Fibroblast of skin of right quadriceps (primary cell): ENCODE measurements around the gene NAV2.
A peak's percentile ranks its signal among the peaks of the same experiment; 100 is the strongest.
"Not testable (repeated sequence)": the region's sequence is repeated elsewhere in the genome, so short reads cannot be mapped to it uniquely, and the experiment has no call there.

Source experiments
- DNase-seq: peaks from one replicate; pipeline ENCODE4 v3.0.0-alpha.2; 2013

The NAV2 gene

DNA sequence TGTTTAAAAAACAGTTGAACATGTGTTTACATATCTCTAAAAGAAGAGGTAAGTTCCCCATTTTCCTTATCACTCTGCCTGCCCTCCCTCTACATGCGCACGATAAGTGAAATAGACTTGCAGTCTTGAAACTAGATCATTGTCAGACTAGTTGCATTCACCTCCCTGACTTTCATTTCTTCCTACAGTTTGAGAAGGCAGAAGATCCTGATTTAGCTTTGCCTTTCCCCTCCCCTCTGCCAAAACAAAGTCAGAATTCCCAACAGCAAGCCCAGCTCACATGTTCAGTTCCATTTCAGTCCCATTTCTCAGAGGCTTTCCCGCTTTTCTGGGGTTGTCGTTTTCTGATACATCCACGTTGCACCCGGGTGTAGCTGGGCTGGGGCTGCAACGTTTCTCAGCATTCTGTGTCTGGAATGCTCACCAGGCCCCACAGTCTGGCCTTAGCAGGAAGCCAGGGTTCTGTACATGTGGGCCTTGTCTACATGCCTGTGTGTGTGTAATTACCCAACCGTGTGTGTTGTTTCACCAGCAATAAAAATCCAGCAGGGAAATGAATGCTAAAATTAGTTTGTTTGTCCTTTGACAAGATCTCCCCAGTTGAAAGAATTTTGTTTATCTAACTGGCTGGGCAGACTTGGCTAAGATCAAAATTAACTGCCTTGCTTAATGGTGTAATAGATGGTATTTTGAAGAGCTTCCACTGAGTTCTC, 268.5 kb downstream of the NAV2 start:
- peak; percentile 88 for DNase-seq

DNA sequence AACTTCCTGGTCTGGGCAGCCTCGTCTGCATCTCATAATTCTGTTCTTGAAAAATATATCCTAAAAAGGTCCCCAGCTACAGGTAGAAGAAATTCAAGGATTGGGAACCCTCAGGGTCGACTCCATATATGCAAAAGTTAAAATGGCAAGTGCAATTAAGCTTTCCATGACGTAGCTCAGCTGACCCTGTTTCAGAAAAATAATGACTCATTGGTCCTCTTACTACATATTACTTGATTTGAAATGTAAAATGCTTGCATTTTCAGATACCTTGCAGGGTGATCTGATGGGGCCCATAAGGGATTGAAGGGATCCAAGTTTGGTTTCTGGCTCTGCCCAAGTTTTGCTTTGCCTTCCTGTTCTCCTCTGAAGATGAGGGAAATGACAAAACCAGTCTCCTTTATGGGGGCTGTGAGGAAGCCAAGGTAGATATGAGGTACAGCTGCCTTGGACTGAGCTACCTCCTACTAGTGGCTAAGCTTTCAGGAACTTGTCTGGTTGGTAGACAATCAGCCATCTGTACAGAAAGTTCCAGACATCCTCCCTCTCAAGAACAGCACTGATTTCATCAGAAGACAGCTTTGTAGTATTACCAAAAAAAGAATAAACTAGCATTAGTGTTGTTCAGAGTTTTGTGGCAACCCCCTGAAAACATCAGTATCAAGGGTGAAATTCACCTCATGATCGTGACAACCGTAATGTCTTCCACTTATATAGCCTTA, 270.3 kb downstream of the NAV2 start:
- DNase-seq: no peak

DNA sequence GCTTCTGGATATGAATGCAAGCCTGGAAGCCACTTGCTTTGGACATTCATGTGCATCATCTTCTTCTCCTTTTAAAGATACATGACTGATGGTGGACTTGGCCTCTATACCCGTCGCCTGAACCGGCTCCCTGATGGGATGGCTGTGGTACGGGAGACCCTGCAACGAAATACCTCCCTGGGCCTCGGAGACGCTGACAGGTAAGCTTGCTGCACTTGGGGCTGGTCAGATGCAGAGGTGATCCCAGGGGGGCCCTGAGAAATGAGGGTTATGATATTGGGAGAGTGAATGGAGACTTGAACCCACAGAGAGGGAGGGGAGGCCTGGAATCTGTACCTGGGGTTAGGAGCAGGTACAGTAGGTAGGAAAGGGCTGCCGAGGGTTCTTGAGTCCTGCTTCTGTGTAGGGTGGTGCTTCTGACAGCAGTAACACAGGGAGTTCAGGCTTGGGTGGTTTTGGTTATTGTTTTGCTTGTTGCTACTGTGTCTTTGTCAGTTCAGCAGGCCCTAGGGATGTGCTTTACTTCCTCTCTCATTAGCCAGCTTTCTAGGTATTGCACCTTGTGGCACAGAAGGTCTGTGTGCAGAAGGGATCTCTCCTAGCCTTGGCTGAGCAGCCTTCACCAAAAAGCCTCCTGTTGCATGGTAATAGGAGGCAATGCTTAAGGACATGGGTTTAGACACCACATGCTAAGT, 271.6 kb downstream of the NAV2 start:
- DNase-seq: no peak

DNA sequence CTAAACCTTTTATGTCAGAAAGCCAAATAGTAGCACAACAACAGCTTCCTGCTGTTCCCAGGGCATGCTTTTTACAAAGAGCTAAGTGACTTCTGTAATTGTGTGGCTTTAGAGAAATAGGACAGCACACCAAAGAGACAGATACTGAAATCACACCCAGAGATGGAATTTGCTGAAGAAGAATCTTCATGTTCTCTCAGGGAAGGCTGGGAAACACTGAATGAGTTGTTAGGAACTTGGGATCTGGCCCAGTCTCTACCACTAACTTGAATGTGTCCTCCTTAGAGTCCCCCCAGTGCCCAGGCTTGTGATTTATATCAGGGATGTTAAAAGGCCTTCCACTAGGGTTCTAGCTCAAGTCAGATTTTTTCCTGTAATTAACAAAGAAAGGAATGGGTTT, 272.5 kb downstream of the NAV2 start:
- no peak for DNase-seq

DNA sequence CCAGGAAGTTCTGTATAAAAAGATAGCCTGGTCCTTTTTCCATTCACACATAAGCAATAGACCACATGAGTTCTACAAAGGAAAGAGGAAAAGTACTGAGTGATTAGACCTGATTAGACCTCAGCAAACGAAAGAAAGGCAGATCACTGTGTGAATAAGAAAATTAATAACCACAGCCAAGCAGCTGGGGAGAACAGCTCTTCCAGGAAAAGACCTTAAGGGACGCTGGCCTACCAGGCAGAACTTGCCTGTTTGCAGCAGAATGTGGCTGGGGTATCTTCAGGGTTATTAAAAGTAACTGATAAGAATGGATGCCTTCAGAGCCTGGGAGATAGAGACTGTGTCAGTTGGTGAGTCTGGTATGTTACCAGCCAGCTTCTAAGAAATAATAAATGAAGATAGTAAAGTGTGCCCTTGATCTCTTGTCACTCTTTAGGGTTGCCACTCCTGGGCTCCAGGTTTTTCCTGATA, 274.7 kb downstream of the NAV2 start:
- DNase-seq: no peak

DNA sequence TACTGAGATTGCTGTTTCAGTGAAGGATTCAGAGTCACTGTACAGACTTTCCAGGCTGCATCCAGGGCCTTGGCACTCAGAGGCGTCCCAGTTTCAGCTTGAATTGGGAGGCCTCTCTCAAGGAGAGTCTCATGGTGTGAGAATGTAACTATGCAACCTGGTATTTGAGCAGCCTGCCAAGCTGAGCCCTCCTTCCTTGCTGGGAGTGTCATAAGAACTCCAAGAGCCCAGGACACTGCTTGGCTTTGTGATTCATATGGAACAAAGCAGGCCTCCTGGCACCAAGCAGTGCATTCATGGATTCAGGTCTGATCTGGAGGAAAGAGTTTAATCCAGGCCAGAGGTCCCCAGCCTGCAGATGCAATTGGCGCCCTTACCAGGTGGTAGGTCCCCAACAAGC, 276.0 kb downstream of the NAV2 start:
- peak; percentile 80 for DNase-seq

DNA sequence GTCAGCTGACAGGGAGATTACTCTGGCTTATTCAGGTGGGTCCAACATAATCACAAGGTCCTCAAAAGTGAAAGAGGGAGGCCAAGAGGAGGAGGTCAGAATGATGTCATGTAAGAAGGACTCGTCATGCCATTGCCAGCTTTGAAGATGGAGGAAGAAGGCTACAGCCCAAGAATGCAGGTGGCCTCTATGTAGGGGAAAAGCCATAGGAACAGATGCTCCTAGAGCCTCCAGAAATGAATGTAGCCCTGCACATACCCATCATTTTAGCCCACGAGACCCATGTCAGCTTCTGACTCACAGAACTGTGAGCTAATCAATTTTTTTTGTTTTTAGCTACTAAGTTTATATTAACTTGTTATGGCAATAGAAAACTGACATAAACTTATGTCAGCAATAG, 276.6 kb downstream of the NAV2 start:
- no peak for DNase-seq

DNA sequence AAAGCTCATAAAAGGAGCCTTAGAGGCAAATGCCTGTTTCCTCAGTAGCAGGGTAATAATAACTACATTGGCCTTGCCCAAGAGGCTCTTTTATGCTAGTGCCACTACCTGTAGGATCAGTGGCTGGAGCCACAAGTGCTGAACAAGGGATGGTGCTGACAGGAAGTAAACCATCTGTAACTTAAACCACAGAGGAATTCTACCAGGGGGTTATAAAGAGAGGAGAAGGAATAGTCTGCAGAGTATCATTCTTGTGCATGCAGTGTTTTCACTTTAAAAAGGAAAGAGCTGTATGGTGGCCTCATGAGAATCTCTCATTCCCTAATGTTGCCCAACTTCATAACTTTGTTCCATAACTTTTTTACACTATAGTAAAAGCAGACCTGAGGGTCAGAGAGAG, 279.5 kb downstream of the NAV2 start:
- no peak for DNase-seq

DNA sequence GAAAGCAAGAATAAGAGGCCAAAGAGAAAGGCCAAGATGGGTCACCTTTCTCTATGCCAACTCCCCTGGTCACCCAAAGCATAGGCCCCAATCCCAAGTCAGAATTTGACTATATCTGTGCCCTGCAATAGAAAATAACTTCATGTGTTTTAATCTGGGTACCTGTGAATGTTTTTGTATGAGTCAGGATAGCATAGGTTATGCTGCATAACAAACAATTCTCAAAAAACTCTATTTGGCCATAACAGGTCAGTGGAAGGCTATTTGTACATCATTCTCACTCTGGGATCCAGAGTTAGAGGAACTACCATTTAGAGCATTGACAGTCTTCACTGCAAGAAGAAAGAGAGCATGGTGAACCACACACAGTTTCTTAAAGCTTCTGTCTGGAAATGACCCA, 280.4 kb downstream of the NAV2 start:
- no peak for DNase-seq

DNA sequence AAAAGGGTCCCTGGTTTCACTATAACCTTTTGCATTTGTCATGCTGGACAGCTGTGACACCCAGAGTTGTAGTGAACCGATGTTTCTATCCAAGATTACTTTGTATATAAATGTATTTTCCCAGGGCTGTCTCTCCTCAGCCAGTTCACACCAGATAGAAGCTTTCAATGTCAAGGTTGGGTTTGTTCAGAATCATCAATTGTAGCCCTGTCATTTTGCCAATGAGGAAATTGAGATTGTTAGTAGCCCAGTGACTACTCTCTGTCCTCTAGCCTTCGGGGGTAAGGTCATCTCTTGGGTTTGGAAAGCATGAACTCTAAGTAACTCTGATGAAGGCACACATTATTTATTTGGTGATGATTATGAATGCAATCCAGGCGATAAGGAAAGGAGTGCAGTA, 282.0 kb downstream of the NAV2 start:
- DNase-seq: no peak

DNA sequence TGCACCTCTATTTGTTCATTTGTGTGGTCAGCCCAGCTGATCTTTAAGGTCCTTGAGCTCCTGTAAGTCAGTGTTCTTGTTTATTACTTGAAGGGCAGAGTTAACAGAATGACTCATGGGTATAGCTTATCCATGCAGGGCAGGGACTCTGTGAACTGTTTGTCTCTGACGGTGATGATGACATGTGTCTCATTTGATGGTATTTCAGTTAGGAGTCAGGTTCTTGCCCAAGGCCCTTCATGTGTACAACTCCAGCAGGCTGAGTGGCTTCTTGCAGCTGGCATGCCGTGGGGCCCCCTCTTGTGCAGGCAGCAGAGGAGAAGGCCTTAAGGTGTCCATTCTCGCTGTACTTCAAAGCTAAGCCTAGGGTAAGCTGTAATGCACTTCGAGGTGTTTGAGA, 282.5 kb downstream of the NAV2 start:
- DNase-seq: peak; percentile 53

DNA sequence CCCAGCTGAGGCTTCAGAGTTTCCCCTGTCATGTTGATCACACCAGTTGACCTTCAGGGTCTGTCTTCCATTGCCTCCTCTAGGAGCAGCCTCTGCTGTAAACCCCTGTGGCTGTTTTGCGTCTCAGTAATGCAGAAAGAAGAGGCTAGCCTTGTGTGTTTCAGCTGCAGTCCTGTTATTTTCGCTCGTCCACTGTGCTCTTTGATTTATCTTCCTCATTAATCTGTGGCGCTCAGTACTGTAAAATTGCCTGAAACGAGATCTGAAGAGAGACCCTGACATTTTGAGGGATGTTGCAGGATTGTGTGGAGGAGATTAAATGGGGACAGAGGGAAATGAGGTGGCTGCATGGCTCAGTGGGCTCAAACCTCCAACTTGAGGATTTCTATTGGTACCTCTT, 283.9 kb downstream of the NAV2 start:
- DNase-seq: no peak

DNA sequence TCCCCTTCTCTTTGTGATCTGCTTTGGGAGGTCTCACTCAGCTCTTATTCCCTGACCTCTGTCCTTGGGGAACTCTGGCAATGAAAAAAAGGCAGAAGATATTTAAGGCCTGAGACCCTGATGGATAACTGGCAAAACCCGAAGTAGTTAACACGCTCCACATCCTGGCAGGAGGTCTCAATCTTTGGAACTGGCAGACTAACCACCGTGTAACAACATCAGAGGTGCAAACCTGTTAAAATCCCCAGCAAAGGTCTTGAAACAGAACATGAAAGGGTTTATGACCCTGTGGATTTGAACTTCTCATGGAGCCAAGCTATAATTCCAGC, 287.3 kb downstream of the NAV2 start:
- DNase-seq: no peak

DNA sequence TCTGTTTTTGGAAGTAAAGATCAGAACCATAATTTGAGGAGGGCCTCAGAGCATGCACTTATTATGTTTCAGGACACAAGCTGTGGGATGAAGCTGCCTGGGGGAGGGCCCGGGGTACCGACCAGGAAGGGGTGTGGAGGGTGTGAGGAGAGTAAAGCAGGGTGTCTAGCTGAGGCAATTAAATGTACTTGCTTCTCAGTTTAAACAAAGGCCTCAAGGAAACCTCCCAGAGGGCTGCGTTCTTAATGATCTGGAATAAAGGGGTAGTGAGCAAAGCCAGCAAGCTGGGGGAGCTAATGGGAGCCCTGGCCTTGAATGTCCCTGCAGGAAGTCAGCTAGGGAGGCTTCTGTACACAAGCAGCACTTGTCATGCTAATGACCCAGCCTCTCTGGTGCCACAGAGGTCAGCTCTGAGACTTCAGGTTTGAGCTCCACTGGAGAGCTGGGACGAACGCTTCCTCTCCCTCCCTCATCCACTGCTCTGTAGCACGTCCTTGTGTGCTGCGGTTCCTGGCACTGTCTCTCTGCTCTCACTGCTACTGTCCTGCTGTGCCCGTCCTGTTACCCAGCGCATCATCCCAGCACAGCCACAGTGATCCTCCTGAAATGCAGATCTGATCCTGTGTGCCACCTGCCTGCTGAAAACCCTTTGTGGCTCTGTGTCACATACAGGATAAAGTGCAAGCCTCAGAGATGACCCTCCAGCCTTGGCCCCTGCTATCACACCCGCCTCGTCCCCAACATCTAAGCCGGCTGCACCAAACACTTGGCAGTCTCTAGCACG, 287.9 kb downstream of the NAV2 start:
- no peak for DNase-seq

DNA sequence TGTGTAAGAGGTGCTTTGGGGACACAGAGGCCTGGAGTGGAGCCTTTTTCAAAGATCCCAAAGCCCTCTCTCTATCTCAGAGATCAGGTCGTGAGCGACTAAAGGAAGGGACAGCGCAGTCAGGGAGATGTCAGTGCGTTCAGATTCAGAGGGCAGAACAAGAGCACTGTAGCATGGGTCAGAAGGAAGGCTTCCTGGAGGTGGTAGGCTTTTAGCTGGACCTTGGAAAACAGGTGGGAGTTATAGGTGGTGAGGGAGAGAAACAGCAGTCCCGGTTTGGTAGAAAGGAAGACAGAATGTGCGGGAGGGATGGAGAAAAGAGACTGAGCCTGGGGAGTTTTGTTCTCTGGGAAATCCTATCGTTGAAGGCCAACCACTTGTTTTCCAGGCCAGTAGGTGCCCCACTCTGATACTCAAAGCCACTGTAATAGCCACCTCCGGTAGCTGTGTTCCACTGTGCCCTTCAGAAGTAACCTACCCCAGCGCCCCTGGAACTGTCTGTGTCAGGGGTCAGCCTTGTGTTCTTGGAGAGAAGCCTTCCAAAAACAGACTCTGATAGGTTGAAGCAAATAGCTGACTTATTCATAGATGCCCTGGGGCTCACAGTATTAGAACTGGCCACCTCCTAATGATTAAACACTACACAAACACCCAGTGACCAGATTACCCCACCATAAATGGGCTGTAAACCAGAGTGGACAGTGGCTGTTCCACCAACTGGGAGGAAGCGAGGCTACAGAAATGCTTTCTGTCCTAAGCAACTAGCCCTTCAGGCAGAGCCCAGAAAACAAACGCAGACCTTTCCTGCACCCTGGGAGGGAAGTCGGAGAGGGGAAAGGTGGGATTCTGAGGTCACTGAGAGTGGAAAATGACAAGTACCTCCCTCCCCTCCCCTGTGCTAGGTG, 289.9 kb downstream of the NAV2 start:
- DNase-seq: no peak

DNA sequence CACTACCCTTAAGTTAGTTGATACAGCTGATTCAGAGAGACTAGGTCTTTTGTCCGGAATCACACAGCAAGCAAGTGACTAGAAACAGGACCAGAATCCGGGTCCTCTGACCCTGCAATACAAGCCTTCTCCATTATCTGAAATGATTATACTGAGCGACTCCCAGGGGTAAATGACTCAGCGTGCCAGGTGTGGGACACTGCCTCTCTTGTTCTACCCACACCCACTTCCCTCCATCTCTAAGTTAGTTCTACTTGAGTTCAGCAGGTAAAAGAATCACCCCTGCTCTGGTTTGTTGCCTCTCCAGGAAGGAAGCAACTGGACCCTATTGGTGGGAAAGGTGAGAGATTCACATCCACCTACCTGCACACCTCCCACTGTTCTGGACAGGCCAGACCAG, 290.7 kb downstream of the NAV2 start:
- no peak for DNase-seq

DNA sequence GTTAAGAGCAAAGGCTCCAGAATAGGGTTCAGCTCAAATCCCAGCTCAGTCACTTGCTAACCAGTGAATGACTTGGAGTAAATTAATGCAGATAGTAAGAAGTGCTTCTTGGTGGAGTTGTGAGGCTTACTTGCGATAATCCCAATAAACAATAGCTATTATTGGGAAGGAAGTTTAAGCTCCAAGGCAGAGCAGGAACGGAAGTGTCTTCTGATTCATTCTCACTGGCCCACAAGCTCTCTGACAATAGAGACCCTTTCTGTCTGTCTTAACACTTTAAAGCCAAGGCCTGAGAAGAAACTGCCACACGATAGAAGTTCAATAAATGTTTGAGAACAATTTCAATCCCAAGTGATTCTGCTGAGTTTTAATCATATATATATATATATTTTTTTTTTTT, 292.2 kb downstream of the NAV2 start:
- no peak for DNase-seq

DNA sequence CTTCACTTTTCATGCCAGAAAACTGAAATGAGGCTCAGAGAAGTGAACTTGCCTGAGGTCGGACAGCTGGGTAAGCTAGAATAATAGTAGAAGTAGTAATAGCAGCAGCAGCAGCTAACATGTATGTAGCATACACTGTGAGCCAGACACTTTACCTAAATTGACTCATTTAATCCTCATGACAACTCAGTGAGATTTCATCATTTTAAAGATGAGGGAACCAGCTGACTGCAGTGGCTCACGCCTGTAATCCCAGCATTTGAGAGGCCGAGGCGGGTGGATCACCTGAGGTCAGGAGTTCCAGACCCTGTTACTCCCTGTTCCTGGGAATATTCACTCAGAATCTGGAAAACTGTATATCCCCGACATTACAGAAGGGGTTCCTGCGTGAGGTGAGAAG, 293.1 kb downstream of the NAV2 start:
- no peak for DNase-seq

DNA sequence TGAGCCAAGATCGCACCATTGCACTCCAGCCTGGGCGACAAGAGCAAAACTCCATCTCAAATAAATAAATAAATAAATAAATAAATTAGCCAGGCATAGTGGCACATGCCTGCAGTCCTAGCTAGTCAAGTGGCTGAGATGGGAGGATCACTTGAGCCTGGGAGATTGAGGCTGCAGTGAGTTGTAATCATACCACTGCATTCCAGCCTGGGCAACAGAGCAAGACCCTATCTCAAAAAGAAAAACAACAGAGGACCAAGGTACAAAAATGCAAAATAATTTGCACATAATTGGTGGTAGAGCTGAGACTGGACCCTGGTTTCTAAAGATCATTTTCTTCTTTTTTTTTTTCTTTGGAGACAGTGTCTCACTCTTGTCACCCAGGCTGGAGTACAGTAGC, 294.0 kb downstream of the NAV2 start:
- DNase-seq: not testable (repeated sequence)

DNA sequence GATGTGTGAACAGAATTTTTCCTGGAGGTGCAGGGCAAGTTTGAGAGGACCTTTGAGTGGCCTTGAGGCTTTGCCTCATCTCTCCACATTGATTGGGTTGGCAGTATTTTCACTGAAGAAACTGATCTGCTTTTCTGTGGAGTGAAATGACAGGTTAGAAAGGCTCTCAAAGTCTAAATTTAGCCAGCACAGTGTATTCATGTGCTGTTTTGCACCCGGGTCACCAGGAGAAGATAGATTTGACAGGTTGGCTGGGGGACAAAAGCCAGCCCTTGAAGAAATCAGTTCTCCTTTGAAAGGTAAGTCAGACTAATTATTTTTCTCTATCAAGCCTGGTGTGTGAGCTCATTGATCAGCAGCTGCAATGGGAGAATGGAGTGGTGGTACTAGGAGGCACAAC, 294.7 kb downstream of the NAV2 start:
- no peak for DNase-seq

DNA sequence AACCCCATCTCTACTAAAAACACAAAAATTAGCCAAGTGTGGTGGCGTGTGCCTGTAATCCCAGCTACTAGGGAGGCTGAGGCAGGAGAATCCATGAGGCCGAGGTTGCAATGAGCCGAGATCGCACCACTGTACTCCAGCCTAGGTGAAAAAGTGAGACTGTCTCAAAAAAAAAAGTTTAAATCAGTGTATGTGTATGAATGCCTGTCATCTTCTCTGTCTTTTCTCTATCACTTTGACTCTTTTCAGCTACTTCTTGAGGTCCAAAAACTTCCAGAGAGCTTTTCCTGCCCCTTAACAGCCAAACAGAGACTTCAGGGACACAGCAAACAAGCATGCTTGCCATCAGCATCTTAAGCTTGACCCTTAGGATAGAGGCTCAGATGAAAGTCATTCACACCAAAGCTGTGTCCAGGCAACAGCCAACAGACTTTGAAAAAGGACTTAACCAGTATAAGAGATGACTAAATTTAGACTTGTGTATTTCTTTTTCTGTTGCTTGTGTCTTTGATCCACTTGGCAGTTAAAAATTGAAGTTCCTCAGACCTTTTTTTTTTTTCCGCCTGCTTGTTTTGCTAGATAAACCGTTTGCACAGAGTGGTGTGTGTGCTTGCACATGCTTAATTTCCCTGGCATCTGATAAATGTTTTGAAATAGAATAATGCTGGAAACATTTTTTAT, 295.7 kb downstream of the NAV2 start:
- DNase-seq: no peak
